GM12865 (cell line): ENCODE measurements around the gene KBTBD2.
"Not testable (repeated sequence)": the region's sequence is repeated elsewhere in the genome, so short reads cannot be mapped to it uniquely, and the experiment has no call there.

Source experiments
- DNase-seq: peaks from one replicate; pipeline ENCODE4 v3.0.0; 2010; ENCODE audit warnings: low read depth
- H3K4me3 ChIP-seq: 2 replicates; pipeline ENCODE4 v1.5.1; 2011; ENCODE audit warnings: mild to moderate bottlenecking, low read depth, low read length, control low read depth
- CTCF ChIP-seq: IDR thresholded peaks from 2 replicates; pipeline ENCODE4 v1.5.1; 2011; ENCODE audit warnings: low read length, control low read depth, low read depth, inconsistent platforms; ENCODE audit not compliant: insufficient read depth; ENCODE audit errors: missing control alignments

KBTBD2 gene

DNA sequence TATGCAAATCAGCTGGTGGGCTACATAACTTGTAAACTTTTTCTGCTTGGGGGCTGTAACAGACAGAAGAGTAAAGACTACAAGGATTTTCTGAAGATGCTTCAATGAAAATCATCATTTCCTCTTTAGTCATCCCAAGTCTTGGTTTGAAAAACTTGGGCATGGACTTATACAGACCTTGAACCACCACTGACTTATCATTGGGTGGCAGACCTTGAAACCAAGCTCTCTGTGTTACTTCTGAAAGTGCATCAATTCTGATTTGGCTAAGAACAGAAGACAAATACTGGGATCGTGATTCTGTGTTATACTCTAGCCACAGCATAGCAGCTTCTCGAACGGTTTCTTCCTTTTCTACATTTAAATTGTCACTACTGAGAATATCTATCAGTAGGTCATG is 21.3 kb downstream of the KBTBD2 start:
- no peak overlapping the region for H3K4me3 ChIP-seq
- DNase-seq = no peak
- TF ChIP-seq CTCF = no peak

DNA sequence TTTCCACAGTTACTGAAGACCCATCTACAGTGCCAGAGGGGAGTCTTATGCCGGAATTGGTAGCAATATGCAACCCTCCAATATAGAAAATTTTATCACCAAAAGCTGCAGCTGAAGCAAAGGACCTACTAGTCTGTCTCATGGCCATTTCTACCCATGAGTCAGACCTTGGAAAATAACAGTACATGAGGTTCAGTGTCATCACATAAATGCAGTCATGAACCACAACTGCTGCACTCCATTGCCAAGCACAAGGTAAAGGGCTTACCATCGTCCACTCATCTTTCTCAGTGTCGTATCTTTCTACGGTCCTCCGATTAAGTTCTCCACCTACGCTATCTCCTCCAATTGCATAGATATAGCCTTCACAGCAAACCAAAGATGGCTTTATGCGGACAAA is 21.8 kb downstream of the KBTBD2 start:
- no peak for TF ChIP-seq CTCF
- no peak for DNase-seq
- H3K4me3 ChIP-seq = no peak overlapping the region

GRCh38 chr7:32868116-32868515 is 23.4 kb downstream of the KBTBD2 start:
- H3K4me3 ChIP-seq = no peak overlapping the region
- no peak for DNase-seq
- no peak for TF ChIP-seq CTCF

DNA sequence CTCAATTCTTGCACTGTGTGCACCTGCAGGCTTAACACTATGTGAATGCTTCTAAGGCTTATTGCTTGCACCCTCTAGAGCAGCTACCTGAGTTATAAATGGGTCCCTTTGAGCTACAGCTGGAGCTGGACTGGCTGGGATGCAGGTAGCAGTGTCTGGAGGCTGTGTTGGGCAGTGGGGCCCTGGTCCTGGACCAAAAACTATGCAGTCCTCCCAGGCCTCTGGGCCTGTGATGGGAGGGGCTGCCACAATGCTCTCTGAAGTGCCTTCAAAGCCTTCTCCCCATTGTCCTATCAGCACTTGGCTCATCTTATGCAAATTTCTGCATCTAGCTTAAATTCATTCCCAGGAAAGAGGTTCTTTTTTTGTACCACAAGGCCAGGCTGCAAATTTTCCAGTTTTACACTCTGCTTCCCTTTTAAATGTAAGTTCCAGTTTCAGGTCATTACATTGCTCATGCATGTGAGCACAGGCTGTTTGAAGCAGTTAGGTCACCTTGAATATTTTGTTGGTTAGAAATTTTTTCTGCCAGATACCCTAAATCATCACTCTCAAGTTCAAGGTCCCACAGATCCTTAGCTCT is 26.0 kb downstream of the KBTBD2 start:
- TF ChIP-seq CTCF = no peak
- H3K4me3 ChIP-seq = no peak overlapping the region
- DNase-seq = no peak

GRCh38 chr7:32863872-32864271 is 27.7 kb downstream of the KBTBD2 start:
- DNase-seq, H3K4me3 ChIP-seq: not testable (repeated sequence)

- no peak for DNase-seq
- no peak for TF ChIP-seq CTCF
- no peak overlapping the region for H3K4me3 ChIP-seq
Observed at GRCh38 chr7:32860090-32860489, 31.5 kb downstream of the KBTBD2 start.

- no peak for DNase-seq
- H3K4me3 ChIP-seq = no peak overlapping the region
- no peak for TF ChIP-seq CTCF
Observed at GRCh38 chr7:32858648-32859047, 32.9 kb downstream of the KBTBD2 start.

DNA sequence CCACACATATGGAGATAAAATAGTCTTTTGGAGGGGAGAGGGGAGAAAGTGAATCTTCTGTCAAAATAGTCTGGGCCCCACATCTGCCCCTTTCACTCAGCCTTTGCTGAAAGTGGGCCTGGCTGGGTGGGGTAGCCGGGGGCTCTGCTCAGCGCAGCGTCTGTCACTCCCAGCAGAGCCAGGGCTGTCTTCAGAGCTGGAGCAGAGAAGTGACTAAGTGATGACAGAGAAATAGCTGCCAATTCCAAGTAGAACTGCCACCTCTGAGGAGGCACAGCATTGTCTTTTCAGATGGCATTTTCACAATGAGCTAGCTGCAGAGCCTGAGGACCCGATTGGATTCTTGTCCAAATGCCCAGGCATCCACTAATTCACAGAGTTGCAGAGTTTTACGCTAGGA is 34.5 kb downstream of the KBTBD2 start:
- not testable (repeated sequence) for H3K4me3 ChIP-seq, DNase-seq

DNA sequence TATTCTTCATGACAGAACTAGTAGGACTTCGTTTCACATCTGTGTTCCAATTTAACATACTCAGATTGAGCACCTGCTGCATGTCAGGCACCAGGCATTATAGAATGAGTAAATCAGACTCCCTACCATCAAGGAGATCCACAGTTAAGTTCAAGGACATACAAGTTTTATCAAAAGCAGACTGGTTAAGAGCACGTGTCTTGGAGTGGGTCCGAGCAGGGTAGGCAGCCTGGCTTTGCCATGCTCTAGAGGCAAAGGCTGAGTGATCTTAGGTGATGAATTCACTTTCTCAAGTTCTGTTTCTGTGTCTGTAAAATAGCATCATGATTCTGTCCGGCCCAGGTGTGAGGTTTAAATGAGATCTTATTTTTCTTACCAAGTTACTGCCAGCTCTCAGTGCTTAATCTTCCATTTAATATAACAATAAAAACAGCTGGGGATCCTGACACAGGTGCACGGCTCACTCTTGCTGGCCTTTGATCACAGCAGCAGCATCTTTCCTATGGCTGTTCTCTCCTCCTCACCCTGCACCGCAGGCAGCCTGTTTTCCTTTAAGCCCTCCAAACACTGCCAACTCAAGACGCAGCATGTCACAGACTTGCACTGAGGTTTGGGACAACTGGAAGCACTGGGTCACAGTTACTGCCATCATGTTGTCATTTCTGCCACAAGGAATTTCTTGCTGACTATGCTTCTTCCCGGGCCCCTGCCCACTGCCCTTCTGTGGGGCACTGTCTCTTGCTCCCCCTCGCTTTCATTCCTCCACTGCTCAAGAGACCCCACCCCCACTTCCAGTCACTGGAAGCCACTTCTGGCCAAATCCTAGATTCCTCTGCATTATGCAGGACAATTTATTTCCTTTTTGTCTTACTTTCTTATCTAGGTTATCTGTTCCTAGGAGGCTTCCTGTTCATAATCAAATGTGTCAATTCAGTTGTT is 35.5 kb downstream of the KBTBD2 start:
- not testable (repeated sequence) for H3K4me3 ChIP-seq, DNase-seq

GRCh38 chr7:32850654-32851053 is 40.9 kb downstream of the KBTBD2 start:
- not testable (repeated sequence) for H3K4me3 ChIP-seq, DNase-seq

GRCh38 chr7:32848655-32849054 is 42.9 kb downstream of the KBTBD2 start:
- not testable (repeated sequence) for DNase-seq, H3K4me3 ChIP-seq
